ENCODE measurements around the gene ARHGEF37. TPM values are rescaled to one million over a fixed set of nuclear protein-coding genes. Genes with fewer than 3 reads are reported as not detected.

The ARHGEF37 gene
- total RNA-seq, 1 experiment from 2014 or later = 0.42 TPM

GRCh38 chr5:149638136-149638535 lies 56.8 kb downstream of the ARHGEF37 start:
- Histone ChIP-seq H3K4me1 (ENCODE audit: insufficient read depth, low read length) (peaks cover under 1% of the 10 kb centered on the region; the same call in 1 of the 2 replicates), H3K56ac (ENCODE audit: insufficient read length, low read depth, low read length) (no peak overlapping the region), H3K23me2 (ENCODE audit: insufficient read length, low read depth, low read length, poor library complexity, severe bottlenecking) (no peaks in the 10 kb centered on the region), H4K5ac (ENCODE audit: insufficient read length, low read depth, low read length) (no peak overlapping the region), H2BK5ac (ENCODE audit: insufficient read length, low read length) (no peak overlapping the region), H3K23ac (ENCODE audit: insufficient read length, low read depth, low read length) (no peak overlapping the region), H3K9ac (ENCODE audit: extremely low read depth, insufficient read length, low read length) (no peak overlapping the region), H3K9me3 (ENCODE audit: control insufficient read depth, low read depth, low read length) (no peaks in the 10 kb centered on the region), H3K79me2 (ENCODE audit: insufficient read depth, low read length) (no peaks in the 10 kb centered on the region), H3K18ac (ENCODE audit: insufficient read length, low read depth, low read length) (no peak overlapping the region), H3K14ac (ENCODE audit: insufficient read depth, low read length) (no peak overlapping the region), H3K4me2 (ENCODE audit: insufficient read depth, insufficient read length, low read length) (no peak overlapping the region), H2AK5ac (ENCODE audit: insufficient read length, low read length) (no peak overlapping the region), H2BK12ac (ENCODE audit: insufficient read length, low read depth, low read length) (no peak overlapping the region), H2AFZ (ENCODE audit: low read length) (no peak overlapping the region), H3T11ph (ENCODE audit: low read length) (no peak overlapping the region), H3K27ac (ENCODE audit: insufficient read length, low read depth, low read length) (no peak overlapping the region), H2BK120ac (ENCODE audit: low read depth, low read length, poor library complexity, severe bottlenecking) (no peak overlapping the region), H4K20me1 (ENCODE audit: control insufficient read depth, insufficient read depth, insufficient read length) (peaks cover 3% of the 10 kb centered on the region), H4K8ac (replicated peaks; ENCODE audit: insufficient read length, low read depth, low read length) (no peak overlapping the region), H3K27me3 (ENCODE audit: insufficient read depth, low read length) (no peaks in the 10 kb centered on the region), H3K4ac (ENCODE audit: low read depth, low read length) (no peak overlapping the region), H4K91ac (ENCODE audit: insufficient read length, low read depth, low read length) (no peak overlapping the region), H3K79me1 (ENCODE audit: insufficient read depth, low read depth, low read length, poor library complexity, severe bottlenecking) (no peaks in the 10 kb centered on the region), H2BK20ac (ENCODE audit: low read depth, low read length, poor library complexity, severe bottlenecking) (no peak overlapping the region), H2BK15ac (ENCODE audit: low read depth, low read length) (no peak overlapping the region)
- H3K36me3 Mint-ChIP-seq (ENCODE audit: insufficient read depth in 1 of 3, low read depth in 3 of 3) = no peaks in the 10 kb centered on the region
- peaks cover 7% of the 10 kb centered on the region in 2 experiments for H3K4me1 Mint-ChIP-seq
- WGBS (ENCODE audit: extremely low coverage, insufficient read length, low lambda C conversion rate) = no CpG with 5 or more reads among the region's 5 CpGs
- H3K27me3 Mint-ChIP-seq (ENCODE audit: low read depth) = peaks cover 2% of the 10 kb centered on the region; the same call in 1 of the 2 replicates
- TF ChIP-seq CTCF (conservative IDR thresholded peaks at IDR 0.05) = no peak
- H3K9me3 Mint-ChIP-seq = no peaks in the 10 kb centered on the region
- DNase-seq = no peak
- no peak overlapping the region for H3K27ac Mint-ChIP-seq
- no peak overlapping the region for H3K4me3 Mint-ChIP-seq
